DMS 273 (cell line): ENCODE measurements around the gene UHRF1.
"Not testable (repeated sequence)": the region's sequence is repeated elsewhere in the genome, so short reads cannot be mapped to it uniquely, and the experiment has no call there.

Experiments used
- DNase-seq: peaks from one replicate; lab custom pipeline; 2025; ENCODE audit not compliant: unreplicated experiment; lab: John Stamatoyannopoulos, UW

Gene UHRF1

DNA sequence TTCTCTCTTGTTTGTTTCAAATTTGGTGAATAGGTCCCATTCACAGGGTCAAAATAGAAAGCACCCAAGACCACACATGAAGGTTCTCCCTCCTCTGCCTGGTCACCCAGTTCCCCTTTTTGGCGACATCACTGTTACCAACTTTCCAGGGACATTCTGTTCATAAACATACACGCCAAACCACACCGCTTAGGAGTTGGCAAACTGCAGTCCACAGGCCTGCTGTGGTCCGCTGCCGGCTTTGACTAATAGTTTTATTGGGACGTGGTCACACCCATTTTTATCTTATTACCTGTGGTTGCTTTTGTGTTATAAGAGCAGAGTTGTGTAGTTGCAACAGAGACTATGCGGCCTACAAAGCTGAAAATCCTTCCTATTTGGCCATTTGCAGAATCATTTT, 24.2 kb downstream of the UHRF1 start:
- no peak for DNase-seq

DNA sequence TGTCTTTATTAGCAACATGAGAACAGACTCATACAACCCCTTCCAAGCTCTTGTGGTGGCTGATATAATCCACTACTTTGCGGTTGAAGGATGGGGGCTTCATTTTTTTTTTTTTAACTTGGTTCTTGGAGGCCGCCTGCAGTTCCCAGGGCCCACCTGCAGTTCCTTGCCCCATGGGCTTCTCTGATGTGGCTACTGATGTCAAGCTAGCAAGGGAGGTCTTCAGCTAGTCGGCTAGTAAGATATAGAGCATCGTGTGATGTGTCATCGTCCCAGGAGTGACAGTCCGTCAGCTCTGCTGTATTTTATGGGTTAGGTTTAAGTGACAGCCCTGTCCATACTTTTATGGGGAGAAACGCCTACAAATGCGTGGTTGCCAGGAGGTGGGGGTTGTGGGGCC, 26.1 kb downstream of the UHRF1 start:
- no peak for DNase-seq

DNA sequence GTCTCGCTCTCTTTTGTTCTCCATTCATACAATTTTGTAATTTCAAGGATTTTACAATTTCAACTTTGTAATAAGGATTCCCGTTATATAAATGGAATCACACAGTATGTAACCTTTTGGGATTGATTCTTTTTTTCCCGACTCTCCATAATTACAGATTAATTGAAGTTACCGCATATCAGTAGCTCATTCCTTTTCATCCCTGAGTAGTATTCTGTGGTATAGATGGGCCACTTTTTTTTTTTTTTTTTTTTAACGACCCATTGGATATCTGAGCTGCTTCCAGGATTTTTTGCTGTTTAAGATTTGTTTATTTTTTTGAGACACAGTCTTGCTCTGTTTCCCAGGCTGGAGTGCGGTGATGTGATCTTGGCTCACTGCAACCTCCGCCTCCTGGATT, 27.8 kb downstream of the UHRF1 start:
- DNase-seq, result no peak

DNA sequence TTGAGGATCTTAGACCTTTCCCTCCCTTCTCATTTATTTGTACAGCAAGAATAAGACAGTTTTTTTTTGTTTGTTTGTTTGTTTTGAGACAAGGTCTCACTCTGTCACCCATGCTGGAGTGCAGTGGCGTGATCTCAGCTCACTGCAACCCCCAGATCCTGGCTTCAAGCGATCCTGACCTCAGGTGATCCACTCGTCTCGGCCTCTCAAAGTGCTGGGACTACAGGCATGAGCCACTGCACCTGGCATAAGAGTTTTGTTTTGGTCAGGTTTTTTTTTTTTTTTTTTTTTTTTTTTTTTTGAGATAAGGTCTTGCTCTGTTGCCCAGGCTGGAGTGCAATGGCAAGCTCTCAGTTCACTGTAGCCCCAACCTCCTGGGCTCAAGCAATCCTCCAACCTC, 29.2 kb downstream of the UHRF1 start:
- DNase-seq, result not testable (repeated sequence)

DNA sequence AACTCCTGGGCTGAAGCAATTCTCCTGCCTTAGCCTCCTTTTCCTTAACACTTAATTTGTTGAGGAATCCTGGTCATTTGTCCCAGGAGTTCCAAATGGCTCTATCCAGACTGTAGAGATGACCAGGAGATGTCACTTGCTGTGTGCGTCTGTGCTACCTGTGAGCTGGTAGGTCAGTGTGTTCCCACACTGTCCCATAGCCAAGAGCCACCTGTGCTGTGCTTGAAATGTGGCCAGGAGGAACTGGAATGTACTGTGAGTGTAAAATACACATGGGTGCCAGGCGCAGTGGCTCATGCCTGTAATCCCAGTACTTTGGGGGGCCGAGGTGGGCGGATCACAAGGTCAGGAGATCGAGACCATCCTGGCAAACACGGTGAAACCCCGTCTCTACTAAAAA, 30.2 kb downstream of the UHRF1 start:
- DNase-seq, result no peak

DNA sequence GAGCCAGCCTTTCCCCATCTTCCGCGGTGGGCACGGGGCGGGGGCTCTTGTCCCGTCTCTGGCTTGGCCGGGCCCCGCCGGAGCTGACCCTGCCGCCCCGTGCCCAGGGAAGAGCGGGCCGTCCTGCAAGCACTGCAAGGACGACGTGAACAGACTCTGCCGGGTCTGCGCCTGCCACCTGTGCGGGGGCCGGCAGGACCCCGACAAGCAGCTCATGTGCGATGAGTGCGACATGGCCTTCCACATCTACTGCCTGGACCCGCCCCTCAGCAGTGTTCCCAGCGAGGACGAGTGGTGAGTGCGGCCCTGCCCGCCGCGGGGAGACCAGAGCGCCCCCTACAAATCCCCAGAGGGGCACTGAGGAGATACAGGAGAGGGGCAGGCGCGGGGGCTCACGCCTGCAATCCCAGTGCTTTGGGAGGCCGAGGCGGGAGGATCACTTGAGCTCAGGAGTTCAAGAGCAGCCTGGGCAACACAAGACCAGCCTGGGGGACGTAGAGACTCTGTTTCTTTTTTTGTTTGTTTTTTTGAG, 32.4 kb downstream of the UHRF1 start:
- DNase-seq, result not testable (repeated sequence)

DNA sequence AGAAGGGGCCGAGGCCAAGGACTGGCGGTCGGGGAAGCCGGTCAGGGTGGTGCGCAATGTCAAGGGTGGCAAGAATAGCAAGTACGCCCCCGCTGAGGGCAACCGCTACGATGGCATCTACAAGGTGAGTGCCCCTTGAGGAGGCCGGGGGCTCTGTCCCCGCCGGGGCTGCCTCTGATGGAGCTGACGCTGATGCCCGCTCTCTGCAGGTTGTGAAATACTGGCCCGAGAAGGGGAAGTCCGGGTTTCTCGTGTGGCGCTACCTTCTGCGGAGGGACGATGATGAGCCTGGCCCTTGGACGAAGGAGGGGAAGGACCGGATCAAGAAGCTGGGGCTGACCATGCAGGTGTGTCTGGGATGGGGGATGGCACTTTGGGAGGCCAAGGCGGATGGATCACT, 41.3 kb downstream of the UHRF1 start:
- not testable (repeated sequence) for DNase-seq

DNA sequence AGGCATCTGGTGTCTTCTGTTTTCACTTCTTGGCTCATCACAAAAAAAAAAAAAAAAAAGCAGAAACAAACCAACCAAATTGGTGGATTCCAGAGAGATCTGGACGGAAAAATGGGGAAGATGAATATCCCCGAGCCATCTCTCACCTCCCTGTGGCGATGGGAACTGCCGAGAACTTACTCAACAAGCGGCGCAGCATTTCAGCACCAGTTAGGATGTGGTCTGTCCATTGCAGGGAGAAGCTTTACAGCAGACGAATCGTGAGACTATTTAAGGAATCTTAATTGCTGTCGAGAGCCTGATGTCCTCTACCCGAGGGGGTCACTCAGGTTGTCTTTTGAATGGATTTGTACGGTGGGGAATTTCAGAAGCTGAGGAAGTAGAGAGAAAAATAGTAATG, 42.4 kb downstream of the UHRF1 start:
- no peak for DNase-seq

DNA sequence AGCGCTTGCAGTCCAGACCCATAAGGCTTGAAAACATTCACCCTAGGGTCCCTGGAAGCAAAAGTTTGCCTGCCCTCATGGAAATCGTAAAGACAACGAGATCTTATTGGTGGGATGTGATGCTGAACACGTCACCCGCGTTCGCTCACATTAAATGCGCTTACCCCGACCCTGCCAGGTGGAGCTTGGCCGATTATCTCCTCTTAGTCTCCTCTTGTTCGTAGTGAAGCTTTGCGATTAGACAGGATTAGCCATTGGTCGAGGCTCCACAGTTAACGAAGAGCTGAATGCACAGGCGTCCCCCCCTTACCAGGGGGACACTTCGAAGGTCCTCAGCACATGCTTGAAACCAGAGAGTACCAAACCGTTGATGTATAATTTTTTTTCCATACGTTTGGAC, 43.6 kb downstream of the UHRF1 start:
- no peak for DNase-seq

DNA sequence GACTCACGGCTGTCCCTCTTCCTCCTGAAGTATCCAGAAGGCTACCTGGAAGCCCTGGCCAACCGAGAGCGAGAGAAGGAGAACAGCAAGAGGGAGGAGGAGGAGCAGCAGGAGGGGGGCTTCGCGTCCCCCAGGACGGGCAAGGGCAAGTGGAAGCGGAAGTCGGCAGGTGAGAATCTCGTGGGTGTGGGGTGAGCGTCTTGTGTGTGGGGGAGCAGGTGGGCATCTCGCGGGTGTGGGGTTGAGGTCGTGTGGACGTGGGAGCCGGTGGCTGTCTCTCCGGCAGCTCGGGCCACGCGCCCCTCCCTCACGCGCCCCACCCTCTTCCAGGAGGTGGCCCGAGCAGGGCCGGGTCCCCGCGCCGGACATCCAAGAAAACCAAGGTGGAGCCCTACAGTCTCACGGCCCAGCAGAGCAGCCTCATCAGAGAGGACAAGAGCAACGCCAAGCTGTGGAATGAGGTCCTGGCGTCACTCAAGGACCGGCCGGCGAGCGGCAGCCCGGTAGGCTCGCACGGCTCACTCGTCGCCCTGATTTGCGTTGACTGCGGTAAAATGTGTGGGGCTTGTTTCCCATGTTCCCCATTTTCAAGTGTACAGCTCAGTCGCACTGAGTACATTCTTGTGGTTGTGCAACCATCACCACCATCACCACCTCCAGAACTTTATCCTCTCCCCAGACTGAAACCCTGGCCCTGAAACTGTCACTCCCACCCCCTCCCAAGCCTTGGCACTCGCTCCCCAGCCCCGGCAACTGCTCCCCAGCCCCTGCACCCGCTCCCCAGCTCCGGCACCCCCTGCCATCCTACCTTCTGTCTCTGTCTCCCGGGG, 45.2 kb downstream of the UHRF1 start:
- DNase-seq, result not testable (repeated sequence)

DNA sequence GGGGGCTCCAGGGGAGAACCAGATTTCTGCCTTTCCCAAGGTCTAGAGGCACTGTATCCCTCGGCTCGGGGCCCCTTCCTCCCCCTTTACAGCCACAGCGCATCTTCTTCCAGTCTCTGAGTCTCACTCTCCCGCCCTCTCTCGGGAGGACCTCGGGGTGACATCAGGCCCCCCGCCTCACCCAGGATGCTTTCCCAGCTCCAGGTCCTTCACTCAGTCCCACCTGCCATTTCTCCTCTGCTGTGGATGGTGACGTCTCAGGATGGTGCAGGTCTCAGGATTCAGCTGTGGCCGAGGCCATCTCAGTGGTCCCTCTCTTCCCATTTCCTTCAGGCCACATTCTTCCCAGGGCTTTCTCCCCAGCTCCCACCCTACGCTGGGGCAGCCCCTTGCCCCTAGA, 46.0 kb downstream of the UHRF1 start:
- no peak for DNase-seq

DNA sequence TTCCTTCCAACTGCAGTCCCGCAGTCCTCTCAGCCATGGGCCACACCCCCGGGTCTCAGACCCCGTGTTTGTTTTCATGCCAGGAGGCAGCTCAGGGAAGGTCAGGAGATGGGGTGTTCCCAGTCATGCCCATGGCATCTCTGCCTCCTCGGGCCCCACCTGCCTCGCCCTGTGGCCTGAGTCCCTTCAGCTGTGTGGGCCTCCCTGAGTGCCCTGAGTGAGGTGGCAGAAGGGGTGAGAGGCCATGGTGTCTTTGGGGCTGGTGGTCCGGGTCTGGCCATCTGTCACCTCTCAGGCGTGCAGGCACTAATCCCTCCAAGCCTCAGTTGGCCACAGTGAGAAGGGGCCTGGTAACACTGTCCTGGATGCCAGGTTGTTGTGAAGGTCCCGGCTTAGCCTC, 48.7 kb downstream of the UHRF1 start:
- no peak for DNase-seq

DNA sequence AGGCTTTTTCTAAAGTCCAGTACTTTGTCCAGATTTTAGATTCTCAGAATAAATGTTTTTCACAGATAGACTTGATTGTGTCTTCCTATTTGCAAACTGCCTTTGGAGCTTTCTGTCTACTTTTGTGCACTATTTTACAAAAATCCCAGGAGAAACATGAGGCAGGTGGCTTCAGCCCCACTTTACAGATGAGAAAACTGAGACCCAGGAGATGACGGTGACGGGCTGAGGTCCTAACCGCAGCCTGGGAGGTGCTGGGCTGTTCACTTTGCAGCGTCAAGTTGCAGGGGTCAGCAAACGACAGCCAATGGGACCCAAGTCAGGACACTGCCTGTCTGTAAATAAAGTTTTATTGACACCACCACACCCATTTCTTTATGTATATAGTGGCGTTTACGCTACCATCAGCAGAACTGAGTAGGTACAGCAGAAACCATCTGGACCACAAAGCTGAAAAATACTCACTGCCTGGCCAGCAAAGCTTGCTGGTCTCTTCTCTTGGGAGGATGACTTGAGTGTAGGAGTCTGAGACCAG, 52.9 kb downstream of the UHRF1 start:
- DNase-seq, result no peak

DNA sequence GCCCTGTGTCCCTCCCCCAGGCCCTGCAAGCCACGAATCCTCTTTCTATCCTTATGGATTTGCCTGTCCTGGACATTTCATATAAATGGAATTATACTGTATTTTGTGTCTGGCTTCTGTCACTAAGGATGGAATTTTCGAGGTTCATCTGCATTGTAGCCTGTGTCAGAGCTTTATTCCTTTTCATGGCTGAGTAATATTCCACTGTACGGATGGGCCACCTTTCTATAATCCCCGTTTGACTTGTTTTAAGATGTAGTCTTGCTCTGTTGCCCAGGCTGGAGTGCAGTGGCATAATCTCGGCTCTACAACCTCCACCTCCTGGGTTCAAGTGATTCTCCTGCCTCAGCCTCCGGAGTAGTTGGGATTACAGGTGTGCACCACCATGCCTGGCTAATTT, 55.8 kb downstream of the UHRF1 start:
- no peak for DNase-seq

DNA sequence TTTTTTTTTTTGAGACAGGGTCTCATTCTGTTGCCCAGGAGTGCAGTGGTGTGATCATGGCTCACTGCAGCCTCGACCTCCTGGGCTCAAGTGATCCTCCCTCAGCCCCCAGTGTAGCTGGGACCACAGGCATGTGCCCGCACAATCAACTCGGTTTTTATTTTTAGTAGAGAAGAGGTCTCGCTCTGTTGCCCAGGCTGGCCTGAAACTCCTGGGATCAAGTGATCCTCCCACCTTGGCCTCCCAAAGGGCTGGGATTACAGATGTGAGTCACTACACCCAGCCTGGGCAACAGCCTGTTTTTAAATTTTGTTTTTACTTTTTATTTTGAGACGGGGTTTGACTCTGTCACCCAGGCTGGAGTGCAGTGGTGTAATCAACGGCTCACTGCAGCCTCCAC, 57.3 kb downstream of the UHRF1 start:
- DNase-seq, result no peak

DNA sequence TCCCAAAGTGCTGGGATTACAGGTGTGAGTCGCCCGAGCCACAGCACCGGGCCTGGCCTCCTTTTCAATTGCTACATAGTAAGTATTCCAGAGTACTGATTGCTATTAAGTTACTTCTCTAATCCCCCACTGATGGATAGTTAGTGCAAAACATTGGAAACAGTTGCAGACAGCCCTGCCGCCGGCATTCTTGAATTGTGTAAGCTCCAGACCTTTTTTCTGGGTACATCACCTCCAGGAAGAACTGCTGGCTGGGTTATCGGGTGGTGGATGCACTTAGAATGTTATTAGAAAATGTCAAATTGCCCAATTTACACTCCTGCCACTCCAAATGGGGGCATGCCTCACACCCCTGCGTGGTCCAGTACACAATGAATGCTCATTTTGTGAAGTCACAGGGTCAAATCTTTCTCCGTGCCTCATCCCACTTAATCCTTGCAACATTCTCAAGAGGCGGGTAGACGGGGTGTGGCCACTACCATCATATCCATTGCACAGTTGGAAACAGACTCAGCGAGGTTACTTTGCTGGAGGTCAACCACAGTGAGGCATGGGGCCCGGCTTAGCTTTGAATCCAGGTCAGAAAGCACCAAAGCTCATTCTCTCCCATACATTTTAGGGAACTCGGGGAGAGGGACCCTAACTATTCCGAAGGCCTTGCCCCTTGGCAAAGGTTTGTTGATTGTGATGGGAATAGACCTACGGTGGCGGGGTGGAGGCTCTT, 58.6 kb downstream of the UHRF1 start:
- peak; percentile 56 for DNase-seq

DNA sequence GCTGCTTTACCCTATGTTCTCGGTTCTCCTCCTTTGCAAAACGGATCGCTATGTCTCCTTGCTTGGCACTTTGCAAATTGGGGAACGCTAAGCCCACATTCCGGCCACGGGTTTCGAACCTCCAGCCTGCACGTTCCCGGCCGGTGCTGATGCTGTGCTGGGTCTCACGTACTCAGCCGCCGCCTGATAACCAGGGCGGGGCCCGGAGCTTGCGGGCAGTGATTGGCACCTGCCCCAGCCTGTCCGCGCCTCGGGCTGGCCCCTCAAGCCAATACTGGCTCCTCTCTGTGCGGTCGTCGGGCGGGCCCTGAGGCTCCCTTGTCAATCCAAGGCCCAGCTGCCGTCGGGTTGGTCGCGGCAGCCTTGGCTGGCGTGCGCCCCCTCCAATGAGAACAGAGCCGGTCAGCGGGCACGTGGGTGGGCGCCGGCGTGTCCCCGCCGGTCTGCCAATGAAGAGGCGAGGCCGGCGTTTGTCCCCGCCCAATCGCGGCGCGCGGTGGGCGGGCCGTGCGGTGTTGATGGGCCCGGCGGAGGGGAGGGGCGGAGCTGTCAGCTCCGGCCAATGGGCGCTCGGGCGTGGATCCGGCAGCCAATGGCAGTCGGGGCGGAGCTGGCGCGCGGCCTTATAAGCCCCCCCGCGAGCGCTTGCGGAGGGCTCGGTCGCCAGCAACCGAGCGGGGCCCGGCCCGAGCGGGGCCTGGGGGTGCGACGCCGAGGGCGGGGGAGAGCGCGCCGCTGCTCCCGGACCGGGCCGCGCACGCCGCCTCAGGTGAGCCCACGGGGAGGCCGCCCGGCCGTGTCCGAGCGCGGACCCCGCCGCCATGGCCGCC, 59.4 kb downstream of the UHRF1 start, which contains the start of gene KDM4B:
Gene KDM4B (plus strand): TSS at position 652 of the 830 bp plus-strand sequence. CDS start 63,778 bp downstream, outside the sequence.
- DNase-seq, result peak; percentile 100

DNA sequence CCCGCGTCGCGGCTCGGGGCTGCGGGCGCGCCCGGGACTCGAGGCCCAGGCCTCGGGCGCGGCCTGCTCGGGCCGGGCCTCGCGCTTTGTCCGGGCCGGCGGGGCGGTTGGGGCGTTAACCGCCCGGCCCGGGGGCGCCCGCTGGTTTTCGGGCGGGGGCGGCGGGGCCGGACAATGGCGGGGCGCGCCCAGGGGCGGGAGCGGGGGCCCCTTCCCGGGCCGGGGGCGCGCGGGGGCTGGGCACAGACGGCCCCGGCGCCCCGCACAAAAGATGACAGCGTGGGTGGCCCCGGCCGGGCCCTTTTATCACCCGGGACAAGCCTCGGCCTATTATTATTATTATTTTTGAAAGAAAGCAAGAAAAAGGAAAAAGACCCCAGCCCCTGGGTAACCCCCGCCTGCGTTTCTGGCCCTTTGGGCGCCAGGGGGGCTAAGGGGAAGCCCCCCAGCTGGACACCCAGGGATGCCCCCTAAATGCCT, 60.0 kb downstream of the UHRF1 start:
- no peak for DNase-seq

DNA sequence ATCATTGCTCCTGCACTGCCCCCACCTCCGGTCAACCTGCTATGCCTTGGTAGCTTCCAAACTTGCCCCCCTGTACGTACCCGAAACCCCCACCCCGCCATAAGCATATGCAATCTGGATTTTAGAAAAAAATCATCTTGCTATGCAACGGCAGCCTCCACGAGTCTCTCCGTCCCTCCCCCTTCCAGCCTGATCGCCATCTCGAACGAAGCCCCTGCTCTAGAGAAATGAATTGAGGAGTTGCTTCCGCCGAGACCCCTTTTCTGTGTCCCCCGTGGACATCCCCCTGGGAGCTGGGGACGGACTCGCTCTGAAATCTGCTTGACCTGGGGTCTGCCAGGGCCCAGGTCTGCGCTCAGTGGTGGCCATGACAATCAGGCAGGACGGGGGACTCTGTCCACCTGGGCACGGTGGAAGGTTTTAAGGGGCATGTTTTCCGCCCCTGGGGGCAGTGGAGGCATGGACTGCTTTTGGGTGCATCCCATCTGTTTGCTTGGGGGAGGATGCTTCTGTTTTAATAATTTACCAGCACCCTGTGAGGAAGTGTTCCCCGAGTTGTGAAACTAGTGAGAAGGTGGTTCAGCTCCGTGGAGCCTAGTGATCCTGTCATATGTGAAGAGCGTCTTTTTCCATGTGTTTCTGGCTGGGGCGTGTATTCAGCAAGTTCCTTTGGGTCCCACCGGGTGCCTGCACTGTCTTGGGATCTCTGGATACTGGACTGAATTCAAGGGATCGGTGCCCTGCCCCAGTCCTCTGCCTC, 60.7 kb downstream of the UHRF1 start:
- peak; percentile 61 for DNase-seq
